ENCODE measurements around the gene PRM1.

GRCh38 chr16:11321662-11322061 is 40.5 kb upstream of the PRM1 start:
- TF ChIP-seq CTCF (conservative IDR thresholded peaks at IDR 0.05; ENCODE audit: low read length) (no peak), EZH2phosphoT487 (IDR thresholded peaks at IDR 0.05; ENCODE audit: borderline replicate concordance, low read depth, low read length) (no peak)

All from OCI-LY7 (cell line).